Peyer's patch (tissue), 4 donors: ENCODE results near the gene TRAPPC5. TPM values are rescaled to one million over a fixed set of nuclear protein-coding genes. Genes with fewer than 3 reads are reported as not detected.

Experiments
- DNase-seq, 3 donors: peaks; one replicate each; pipeline ENCODE4 v3.0.0-alpha.2; 2017 to 2019
- H3K27ac ChIP-seq, 4 donors: fragments of 200-600 bp; sonication (generic); one replicate each; pipeline ENCODE4 v1.5.1; 2016 to 2019
- H3K27me3 ChIP-seq, 2 donors: fragments of 200-600 bp; sonication (generic); one replicate each; pipeline ENCODE4 v1.5.1; 2019
- H3K36me3 ChIP-seq, 3 donors: fragments of 200-600 bp; sonication (generic); one replicate each; pipeline ENCODE4 v1.5.1; 2016 to 2019
- H3K4me1 ChIP-seq, 4 donors: fragments of 200-600 bp; sonication (generic); one replicate each; pipeline ENCODE4 v1.5.1; 2016 to 2019
- H3K4me3 ChIP-seq, 4 donors: fragments of 200-600 bp; sonication (generic); 1 replicate in 3 of 4; 2 replicates in 1 of 4; pipeline ENCODE4 v1.5.1; 2016 to 2019; ENCODE audit warnings: mild to moderate bottlenecking in 1 of 4
- H3K9me3 ChIP-seq, 4 donors: fragments of 200-600 bp; sonication (generic); one replicate each; pipeline ENCODE4 v1.5.1; 2016 to 2019; ENCODE audit warnings: mild to moderate bottlenecking in 1 of 4
- CTCF ChIP-seq, 6 experiments: fragments of 450-650 bp in 4 of 6; fragments of 200-600 bp in 2 of 6; sonication (generic) in 1 of 6; IDR thresholded peaks; one replicate each; pipeline ENCODE4 v1.5.1; 2017 to 2019; ENCODE audit warnings: antibody characterized with exemption in 6 of 6, mild to moderate bottlenecking in 3 of 6, moderate library complexity in 1 of 6
- POLR2A ChIP-seq, 2 donors: fragments of 450-650 bp; IDR thresholded peaks; one replicate each; pipeline ENCODE4 v1.5.1; 2017; ENCODE audit warnings: antibody characterized with exemption in 2 of 2, mild to moderate bottlenecking in 2 of 2, moderate library complexity in 2 of 2
- total RNA-seq, 4 donors: library from RNA; depleted of rRNA; stranded (reverse); fragments of >200 nt; gene quantifications; one replicate each; pipeline ENCODE4 v1.1.0, GENCODE V29; 2016

Gene TRAPPC5
- total RNA-seq, 4 donors from 2014 or later: 18.2 to 55.8 (median 54.0) TPM

GRCh38 chr19:7703332-7703731, 22.7 kb downstream of the TRAPPC5 start:
- no peak overlapping the region for H3K4me3 ChIP-seq
- H3K36me3 ChIP-seq: no peaks in the 10 kb centered on the region
- H3K27me3 ChIP-seq: no peaks in the 10 kb centered on the region
- H3K27ac ChIP-seq: peak overlapping the region in 1 of 4 donors; percentile 82
- no peaks in the 10 kb centered on the region for H3K9me3 ChIP-seq
- no peak for TF ChIP-seq POLR2A (IDR thresholded peaks at IDR 0.05)
- no peak for TF ChIP-seq CTCF (IDR thresholded peaks at IDR 0.05)
- DNase-seq: no peak
- H3K4me1 ChIP-seq: peaks cover 0 to 41% (median 3%) of the 10 kb centered on the region in 4 donors

- TF ChIP-seq POLR2A (IDR thresholded peaks at IDR 0.05) (no peak), CTCF (IDR thresholded peaks at IDR 0.05) (no peak)
- no peak overlapping the region for H3K4me3 ChIP-seq
- peak overlapping the region in 1 of 4 donors; percentile 82 for H3K27ac ChIP-seq
- H3K27me3 ChIP-seq: no peaks in the 10 kb centered on the region
- no peak for DNase-seq
- no peaks in the 10 kb centered on the region for H3K36me3 ChIP-seq
- H3K9me3 ChIP-seq: no peaks in the 10 kb centered on the region
- peaks cover 0 to 41% (median 3%) of the 10 kb centered on the region in 4 donors for H3K4me1 ChIP-seq
These were observed 23.8 kb downstream of the TRAPPC5 start for GRCh38 chr19:7704280-7705060.

- peak overlapping the region in 1 of 4 donors; percentile 26 for H3K4me3 ChIP-seq
- H3K27me3 ChIP-seq: no peaks in the 10 kb centered on the region
- peak overlapping the region; percentile 57 to 82 (median 64) for H3K27ac ChIP-seq
- TF ChIP-seq CTCF (IDR thresholded peaks at IDR 0.05) (no peak), POLR2A (IDR thresholded peaks at IDR 0.05) (no peak)
- H3K9me3 ChIP-seq: no peaks in the 10 kb centered on the region
- peaks cover 0 to 41% (median 3%) of the 10 kb centered on the region in 4 donors for H3K4me1 ChIP-seq
- no peaks in the 10 kb centered on the region for H3K36me3 ChIP-seq
- DNase-seq: peak in 2 of 3 donors; percentile 94
These were observed 25.0 kb downstream of the TRAPPC5 start for GRCh38 chr19:7705387-7706187.

GRCh38 chr19:7706188-7706954, 25.7 kb downstream of the TRAPPC5 start:
- H3K27me3 ChIP-seq: no peaks in the 10 kb centered on the region
- peak overlapping the region; percentile 57 to 82 (median 64) for H3K27ac ChIP-seq
- H3K9me3 ChIP-seq: no peaks in the 10 kb centered on the region
- no peak for TF ChIP-seq POLR2A (IDR thresholded peaks at IDR 0.05)
- TF ChIP-seq CTCF (IDR thresholded peaks at IDR 0.05): no peak
- H3K36me3 ChIP-seq: no peaks in the 10 kb centered on the region
- H3K4me1 ChIP-seq: peaks cover 0 to 41% (median 3%) of the 10 kb centered on the region in 4 donors
- H3K4me3 ChIP-seq: peak overlapping the region in 1 of 4 donors; percentile 26
- DNase-seq: no peak

GRCh38 chr19:7706955-7707456, 26.4 kb downstream of the TRAPPC5 start:
- no peaks in the 10 kb centered on the region for H3K27me3 ChIP-seq
- H3K36me3 ChIP-seq: no peaks in the 10 kb centered on the region
- no peak for TF ChIP-seq POLR2A (IDR thresholded peaks at IDR 0.05)
- TF ChIP-seq CTCF (IDR thresholded peaks at IDR 0.05): no peak
- no peak overlapping the region for H3K4me3 ChIP-seq
- no peak for DNase-seq
- H3K27ac ChIP-seq: peak overlapping the region in 3 of 4 donors; percentile 8 to 82 (median 49)
- peaks cover 0 to 41% (median 3%) of the 10 kb centered on the region in 4 donors for H3K4me1 ChIP-seq
- H3K9me3 ChIP-seq: no peaks in the 10 kb centered on the region
